LNCAP (cell line): ENCODE data around the gene RNF144A.
A peak's percentile ranks its signal among the peaks of the same experiment; 100 is the strongest.

Experiments used
- CTCF ChIP-seq: fragments of 450-650 bp; IDR thresholded peaks from 2 replicates; pipeline ENCODE4 v1.5.1; 2017; ENCODE audit warnings: mild to moderate bottlenecking

The RNF144A gene

GRCh38 chr2:7007846-7008741 lies 90.9 kb downstream of the RNF144A start:
- peak; percentile 21; the same call in 1 of the 2 replicates for TF ChIP-seq CTCF

- TF ChIP-seq CTCF = no peak
Measured at GRCh38 chr2:7009207-7009911, 92.1 kb downstream of the RNF144A start.

- TF ChIP-seq CTCF = no peak
Measured at GRCh38 chr2:7010391-7011054, 93.3 kb downstream of the RNF144A start.

GRCh38 chr2:7011356-7012083 lies 94.3 kb downstream of the RNF144A start:
- TF ChIP-seq CTCF = no peak

GRCh38 chr2:7012141-7012764 lies 95.0 kb downstream of the RNF144A start:
- TF ChIP-seq CTCF = no peak

GRCh38 chr2:7013471-7014160 lies 96.4 kb downstream of the RNF144A start:
- TF ChIP-seq CTCF = no peak
